ENCODE results near the gene FGD1.

The FGD1 gene

GRCh38 chrX:54470054-54470760, 25.8 kb downstream of the FGD1 start:
- no peak for DNase-seq

DNA sequence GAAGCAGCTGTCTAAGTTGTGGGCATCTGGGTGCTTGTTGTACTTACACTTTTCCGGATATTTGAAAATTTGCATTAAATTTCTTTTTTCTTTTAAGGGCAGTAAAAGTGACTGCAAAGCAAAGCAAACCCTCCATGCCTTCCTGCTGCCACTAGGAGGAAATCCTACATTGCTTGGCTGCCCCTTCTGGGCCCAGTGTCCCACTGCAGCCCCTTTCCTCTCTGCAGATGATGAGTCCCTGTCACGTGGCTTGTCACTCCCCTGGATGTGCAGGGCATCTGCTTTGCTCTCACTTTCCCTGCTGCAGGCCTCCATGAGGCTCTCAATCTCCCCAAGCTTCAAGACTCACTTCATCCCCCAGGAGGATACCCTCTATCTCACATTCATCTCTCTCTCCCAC, 43.1 kb downstream of the FGD1 start:
- DNase-seq: no peak

GRCh38 chrX:54449929-54450328, 46.1 kb downstream of the FGD1 start:
- DNase-seq: no peak

- no peak for DNase-seq
Observed at GRCh38 chrX:54447461-54447860, 48.6 kb downstream of the FGD1 start.

GRCh38 chrX:54446084-54446483, 50.0 kb downstream of the FGD1 start:
- DNase-seq: no peak

DNA sequence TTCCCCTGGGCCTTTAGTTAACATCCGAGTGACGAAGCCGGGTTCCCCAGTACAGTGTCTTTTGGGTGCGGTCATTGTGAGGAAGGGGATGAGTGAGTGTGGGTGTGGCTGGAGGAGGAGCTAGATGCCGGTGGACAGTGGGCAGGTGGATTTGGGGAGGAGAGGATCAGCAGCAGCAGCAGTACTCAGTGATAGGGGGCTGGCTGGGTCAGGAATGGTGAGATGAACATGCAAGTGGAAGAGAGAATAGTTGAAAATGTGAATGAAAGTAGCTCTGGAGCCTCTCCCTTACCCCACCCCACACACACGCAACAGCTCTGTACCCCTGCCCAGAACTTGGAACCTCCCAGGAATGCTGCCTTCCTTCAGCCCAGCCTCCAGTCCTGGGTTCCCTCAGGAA, 51.3 kb downstream of the FGD1 start:
- no peak for DNase-seq

DNA sequence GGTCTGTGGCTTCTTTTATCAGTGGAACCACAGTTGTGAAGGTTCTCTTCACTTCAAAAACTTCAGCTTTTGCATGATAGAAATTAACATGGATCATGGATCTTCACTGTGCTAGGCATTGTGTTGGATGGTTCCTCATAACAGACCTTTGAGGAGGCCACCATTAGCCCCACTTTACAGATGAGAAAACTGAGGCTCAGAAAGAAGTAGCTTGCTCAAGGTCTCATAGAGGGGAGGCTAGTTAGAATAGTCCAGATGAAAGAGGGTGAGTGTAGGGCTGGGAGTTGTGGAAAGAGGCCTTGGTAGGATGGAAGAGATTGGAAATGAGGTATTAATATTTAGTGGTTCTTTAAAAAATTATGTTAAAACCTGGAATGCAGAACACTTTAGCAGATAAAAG, 53.2 kb downstream of the FGD1 start:
- DNase-seq: no peak

- no peak for DNase-seq
Observed at GRCh38 chrX:54439960-54440871, 55.8 kb downstream of the FGD1 start, which contains the start of gene TSR2. Gene TSR2, plus strand, starts transcription at chrX:54440404. Its CDS starts 18 bp downstream, at chrX:54440422.

GRCh38 chrX:54435121-54435520, 60.9 kb downstream of the FGD1 start:
- DNase-seq: no peak

GRCh38 chrX:54430519-54430918, 65.5 kb downstream of the FGD1 start:
- no peak for DNase-seq

DNA sequence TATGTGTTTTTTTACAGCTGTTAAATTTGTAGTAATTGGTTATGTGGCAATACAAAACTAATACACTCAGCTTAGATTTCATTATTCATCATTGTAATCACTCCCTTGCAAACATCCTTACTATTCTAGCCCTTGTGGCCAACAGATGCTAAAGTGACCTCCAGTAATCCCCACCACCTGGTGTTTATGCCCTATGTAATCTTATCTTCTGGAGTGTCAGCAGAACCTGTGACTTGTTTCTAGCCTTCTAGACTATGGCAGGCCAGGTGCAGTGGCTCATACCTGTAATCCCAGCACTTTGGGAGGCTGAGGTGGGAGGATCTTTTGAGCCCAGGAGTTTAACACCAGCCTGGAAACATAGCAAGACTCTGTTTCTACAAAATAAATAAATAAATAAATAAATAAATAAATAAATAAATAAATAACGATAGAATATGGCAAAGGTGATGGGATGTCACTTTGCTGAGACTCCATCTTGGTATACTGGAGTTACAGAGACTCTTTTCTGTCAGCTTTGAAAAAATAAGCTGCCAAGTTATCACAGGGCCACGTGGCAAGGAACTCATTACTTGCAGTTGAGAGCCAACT, 68.1 kb downstream of the FGD1 start:
- no peak for DNase-seq

DNA sequence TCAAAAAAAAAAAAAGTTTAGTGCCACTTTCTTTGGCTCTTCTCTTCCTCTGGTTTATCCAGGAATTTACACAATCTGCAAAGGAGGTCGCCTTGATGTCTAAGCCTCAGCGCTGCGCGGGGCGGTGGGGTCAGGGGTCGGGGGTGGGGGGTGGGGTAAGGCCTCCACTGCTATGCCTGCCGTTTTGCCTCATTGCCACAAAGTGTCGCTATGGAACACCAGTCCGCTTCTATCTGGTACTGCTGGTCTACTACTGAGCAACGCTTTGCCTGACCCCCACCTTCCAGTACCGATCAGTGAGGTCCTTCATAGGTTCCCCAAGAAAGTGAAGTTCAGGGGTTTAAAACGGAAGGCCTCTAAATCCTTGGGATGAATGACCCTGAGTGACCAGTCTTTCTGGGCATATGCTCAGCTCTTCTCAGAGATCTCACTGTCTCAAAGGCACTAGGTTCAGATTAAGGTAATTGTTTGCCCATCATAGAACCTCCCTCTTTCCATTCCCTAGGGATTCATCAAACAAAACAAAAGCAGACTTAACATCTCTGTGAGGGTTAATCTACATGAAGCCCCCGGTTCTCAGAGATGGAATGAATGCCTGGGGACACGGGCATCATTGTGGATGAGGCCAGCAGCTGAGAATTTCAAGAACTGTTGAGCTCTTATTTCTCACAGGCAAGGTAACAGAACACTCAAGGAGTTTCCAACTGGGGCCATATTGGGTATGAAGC, 72.7 kb downstream of the FGD1 start:
- no peak for DNase-seq

- no peak for DNase-seq
Observed at GRCh38 chrX:54422168-54422567, 73.9 kb downstream of the FGD1 start.

GRCh38 chrX:54419559-54420302, 76.3 kb downstream of the FGD1 start:
- DNase-seq: no peak

DNA sequence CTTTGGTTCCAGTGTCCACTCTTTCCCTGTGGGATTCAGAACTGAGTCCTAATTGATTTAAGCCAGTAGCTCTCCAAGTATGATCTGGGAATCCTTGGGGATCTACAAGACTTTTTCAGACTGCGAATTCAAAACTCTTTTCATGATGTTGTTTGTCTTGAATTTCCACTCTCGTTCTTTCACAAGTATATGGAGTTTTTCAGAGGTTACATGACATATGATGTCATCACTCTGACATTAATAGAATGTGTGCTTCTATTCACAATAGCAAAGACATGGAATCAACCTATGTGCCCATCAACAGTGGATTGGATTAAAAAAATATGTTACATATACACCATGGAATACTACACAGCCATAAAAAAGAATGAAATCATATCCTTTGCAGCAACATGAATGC, 79.1 kb downstream of the FGD1 start:
- DNase-seq: no peak

- DNase-seq: no peak
Observed at GRCh38 chrX:54415534-54416350, 80.3 kb downstream of the FGD1 start.

- DNase-seq: no peak
Observed at GRCh38 chrX:54413753-54414152, 82.3 kb downstream of the FGD1 start.

DNA sequence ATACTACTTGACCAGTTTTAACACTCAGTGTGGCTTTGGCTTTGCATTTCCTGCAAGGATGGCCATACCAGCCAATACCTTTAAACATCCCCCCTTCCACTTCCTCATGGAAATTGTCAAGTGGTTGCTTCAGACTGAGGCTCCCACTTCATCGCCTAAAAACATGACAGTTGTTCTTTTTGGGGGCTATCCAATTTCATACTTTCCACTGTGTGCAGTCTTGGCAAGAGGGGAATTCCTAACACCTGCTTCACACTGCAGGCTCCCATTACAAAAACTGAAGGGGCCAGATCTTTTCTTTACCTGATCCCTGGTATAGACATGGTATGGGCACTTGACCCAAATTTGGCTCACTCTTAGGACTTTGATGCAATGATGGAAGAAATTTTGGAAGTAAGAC, 84.3 kb downstream of the FGD1 start:
- no peak for DNase-seq

DNA sequence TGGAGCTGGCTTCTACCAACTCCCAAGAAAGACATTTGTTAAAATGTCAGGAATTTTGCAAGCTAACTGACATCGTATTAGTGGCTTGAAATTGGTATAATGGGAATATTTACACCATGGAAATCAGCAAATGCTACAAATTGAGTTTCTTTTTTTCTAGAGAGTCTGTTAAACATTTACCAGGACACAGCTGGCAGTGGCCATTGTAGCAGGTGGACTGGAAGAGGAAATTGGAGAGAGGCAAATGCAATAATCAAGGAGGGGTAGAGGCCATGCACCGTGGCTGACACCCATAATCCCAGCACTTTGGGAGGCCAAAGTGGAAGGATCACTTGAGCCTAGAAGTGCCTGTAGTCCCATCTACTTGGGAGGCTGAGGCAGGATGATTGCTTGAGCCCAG, 88.8 kb downstream of the FGD1 start:
- DNase-seq: no peak

DNA sequence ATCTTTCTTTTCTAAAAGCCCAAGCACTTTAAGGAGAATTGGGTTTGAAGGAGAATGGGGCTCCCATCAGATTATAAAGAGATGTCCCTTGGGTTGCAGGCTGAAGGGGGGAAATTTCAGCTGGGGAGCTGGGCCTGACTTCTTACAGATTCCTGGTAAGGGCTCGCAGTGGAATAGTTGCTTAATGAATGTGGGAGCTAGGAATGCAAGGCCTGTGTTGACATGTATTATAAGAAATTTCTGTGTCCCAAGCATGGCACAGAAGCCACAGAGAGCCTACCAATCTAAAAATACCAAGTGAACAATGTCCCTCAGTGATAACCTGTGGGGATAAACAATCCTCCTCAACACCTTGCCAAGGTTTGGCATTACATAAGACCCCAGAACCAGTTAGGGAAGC, 98.9 kb downstream of the FGD1 start:
- no peak for DNase-seq
